NCI-H2196 treated with DMSO at 0.1 percent for 48 hours (cell line): ENCODE measurements around the gene TNIK.
"Not testable (repeated sequence)": the region's sequence is repeated elsewhere in the genome, so short reads cannot be mapped to it uniquely, and the experiment has no call there.

ENCODE experiments used
- DNase-seq: peaks from one replicate; lab custom pipeline; 2025; ENCODE audit not compliant: unreplicated experiment; lab: John Stamatoyannopoulos, UW

Gene TNIK

DNA sequence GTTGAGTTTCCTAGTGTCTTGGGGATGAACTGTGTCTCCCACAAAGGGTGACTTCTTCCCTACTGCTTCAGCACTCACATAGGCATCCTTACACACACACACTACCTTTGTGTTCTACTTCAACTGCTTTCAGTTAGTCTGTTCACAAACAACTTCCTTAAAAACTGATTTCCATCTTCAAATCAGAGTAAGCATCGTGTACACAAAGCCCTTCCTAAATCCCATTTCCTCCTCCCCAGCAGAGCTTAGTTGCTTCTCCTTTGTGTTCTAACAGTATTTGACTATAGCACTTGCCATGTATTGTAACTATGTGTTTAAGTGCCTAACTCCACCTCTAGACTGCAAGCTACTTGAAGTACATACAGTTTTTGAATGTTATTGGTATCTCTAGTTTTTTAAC is 71.7 kb downstream of the TNIK start:
- no peak for DNase-seq

- no peak for DNase-seq
Measured at GRCh38 chr3:171387062-171387461, 73.1 kb downstream of the TNIK start.

DNA sequence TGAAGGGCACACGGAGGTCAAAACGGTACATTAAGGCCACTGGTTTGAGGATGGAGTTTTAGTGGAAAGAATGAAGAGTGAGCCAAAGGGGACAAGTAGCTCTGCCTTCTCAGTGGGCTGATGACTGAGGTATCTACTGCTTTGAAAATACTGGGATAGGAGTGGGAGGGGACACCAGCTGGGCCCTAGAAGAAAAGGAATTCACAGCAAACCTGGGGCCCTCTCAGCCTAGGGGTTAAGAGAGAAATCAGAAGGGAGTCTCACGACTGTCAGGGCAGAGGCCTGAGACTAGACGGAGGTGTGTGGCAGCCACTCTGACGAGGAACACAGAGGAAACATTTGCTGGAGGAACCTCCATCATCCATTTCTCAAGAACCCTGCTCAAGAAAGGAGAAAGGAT is 75.1 kb downstream of the TNIK start:
- DNase-seq: no peak

GRCh38 chr3:171384101-171384891 is 75.9 kb downstream of the TNIK start:
- no peak for DNase-seq

- DNase-seq: no peak
Measured at GRCh38 chr3:171383206-171384018, 76.8 kb downstream of the TNIK start.

- DNase-seq: not testable (repeated sequence)
Measured at GRCh38 chr3:171382347-171382746, 77.9 kb downstream of the TNIK start.

DNA sequence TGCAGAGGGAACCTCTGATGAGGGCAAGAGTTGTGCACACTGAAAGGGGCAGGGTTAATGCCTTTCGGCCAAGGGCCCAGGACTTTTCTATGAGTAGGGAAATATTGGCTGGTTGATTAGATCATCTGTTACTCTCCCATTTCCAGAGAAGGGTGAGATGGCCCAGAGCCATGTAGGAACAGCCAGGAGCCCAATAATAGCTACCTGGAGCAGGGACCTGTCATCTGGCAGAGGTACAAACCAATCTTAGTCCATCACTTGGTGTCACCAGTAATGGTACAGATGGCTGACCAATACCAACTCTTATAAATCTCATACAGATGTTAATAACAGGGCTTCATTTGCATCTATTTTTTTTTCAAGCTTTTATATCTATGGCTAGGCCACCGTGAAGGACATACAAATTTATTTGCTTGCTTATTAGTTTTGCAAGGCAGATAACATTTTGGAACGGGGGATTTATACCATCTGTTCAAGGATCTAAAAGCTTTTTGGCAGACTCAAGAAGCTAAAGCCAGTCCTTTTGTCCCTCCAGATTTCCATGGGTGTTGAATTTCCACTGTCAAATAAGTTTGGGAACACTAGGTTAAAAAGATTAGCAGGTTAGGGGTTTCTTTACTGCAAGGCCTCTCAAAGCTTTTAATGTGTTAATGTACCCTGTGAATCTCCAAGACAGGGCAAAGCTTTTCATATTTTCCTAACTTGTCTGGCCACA is 79.3 kb downstream of the TNIK start:
- DNase-seq: no peak

- DNase-seq: no peak
Measured at GRCh38 chr3:171379961-171380483, 80.2 kb downstream of the TNIK start.

GRCh38 chr3:171379281-171379680 is 80.9 kb downstream of the TNIK start:
- no peak for DNase-seq

GRCh38 chr3:171378586-171378985 is 81.6 kb downstream of the TNIK start:
- DNase-seq: no peak

- DNase-seq: no peak
Measured at GRCh38 chr3:171377859-171378258, 82.3 kb downstream of the TNIK start.

- no peak for DNase-seq
Measured at GRCh38 chr3:171376596-171376947, 83.6 kb downstream of the TNIK start.

DNA sequence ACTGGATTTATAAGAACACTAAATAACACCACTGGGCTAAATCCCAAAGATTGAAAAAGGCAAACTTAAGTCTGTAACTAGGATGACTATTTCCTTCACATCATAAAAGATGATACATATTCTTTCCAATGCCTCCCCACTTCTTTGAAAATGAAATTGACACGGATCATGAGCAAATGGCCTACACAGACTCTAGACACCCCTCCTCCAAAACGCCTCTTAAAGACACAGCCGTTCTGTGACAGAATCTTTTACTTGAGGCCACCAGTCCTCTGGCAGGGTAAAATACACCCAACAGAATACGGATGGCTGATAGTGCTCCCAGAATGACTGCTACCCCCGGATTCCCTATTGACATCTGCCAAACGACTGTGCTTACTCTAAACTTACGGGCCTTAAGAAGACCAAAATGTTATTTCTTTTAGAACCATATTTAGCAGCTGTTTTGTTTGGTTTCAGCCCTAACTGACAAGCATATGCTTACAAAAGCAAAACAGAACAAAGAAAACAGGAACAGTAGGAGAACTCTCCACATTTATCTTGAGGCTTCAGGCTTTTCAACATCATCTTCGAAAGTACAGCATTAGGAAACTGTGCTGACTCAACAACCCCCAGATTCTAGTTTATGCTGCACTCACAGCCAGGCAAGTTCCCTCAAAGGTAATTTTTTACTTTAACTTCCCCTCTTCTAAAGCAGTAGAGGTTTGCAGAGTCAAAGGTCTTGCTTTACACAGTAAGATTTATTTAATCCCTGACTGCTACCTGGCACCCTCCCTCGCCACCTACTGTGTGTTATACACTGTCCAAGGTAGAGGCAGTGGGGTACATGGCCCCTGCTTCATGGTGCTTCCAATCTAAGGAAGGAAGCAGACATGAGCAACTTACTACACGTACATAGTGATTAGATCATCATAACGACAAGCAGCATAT is 84.3 kb downstream of the TNIK start:
- DNase-seq: no peak

GRCh38 chr3:171374661-171375285 is 85.4 kb downstream of the TNIK start:
- DNase-seq: no peak

GRCh38 chr3:171374260-171374659 is 85.9 kb downstream of the TNIK start:
- no peak for DNase-seq

DNA sequence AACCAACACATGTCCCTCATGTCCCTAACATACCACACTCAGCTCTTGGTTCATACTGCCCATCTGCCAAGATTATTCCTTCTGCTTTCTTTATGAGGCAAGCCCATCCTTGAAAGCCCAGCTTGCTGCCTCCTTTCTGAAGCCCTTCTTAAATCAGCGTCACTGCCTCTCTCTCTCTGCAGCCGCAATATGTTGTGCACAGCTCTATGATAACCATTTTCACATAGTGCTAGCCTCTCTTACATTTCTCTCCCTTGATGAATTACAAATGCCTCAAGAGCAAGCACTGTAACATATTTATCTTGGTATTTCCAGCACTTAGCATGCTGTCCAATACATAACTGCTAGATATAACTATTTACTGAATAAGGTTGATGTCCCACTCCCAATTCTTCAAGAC is 86.5 kb downstream of the TNIK start:
- no peak for DNase-seq

DNA sequence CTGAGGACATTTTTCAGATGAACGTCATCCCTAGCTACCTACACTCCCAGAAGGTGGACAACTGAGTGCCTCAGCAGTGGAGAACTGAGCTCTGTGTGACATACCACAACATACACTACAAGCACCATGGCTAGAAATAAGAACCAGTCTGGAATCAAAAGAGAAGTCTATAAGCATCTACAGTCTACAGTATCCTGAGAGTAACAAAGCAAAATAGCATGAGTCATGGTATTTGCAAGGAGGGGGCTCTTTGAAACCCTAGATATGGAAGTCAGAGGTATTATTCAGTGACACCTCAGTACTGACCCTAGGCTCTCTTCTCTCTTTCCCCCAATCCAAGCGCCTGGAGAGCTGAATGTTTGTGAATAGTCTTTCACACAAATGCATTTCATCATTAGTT is 87.5 kb downstream of the TNIK start:
- DNase-seq: no peak

DNA sequence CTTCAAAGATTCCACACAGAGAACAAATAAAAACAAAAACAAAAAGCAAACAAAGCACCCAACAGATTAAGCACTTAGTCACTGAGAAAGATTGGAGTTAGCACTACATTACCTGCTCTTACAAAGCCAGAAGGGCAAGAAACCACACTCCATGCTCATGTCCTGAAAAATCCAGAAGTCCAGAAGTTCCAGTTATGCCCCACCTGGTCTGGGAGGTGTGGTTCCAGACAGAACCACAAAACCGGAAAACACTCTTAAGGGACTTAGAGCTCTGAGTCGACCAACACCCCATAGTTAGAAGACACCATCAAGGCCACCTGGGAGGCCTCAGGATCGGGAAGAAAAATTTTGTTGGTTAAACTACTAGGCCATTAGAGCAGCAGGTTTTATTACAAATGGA is 88.9 kb downstream of the TNIK start:
- DNase-seq: no peak

DNA sequence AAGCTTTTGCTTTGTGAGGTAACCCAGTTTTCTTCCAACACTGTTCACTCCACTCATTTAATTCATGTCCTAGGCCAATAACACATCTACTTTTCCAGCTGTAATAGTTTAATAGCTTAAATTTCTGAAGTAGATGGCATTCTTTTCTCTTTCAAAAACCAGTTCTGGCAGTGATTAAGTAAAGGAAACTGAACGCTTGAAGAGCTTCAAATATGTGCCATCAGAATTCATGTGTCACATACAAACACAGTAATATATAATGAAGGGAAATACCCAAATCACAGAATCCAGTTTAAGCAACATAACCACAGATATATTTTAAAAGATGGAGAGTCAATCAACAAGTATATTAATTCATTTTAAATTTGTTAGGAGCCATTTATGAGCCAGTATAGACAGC is 91.0 kb downstream of the TNIK start:
- no peak for DNase-seq

DNA sequence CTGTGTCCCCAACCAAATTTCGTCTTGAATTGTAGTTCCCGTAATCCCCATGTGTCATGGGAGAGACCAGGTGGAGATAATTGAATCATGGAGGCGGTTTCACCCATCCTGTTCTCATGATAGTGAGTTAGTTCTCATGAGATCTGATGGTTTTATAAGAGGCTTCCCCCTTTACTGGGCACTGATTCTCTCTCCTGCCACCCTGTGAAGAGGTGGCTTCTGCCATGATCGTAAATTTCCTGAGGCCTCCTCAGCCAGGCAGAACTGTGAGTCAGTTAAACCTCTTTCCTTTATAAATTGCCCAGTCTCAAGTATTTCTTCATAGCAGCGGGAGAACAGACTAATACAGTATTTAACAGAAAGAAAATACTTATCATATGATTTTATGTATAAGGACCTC is 93.5 kb downstream of the TNIK start:
- not testable (repeated sequence) for DNase-seq
